HG02970 (cell line): ENCODE results near the gene ABCA7.

Experiments used
- ATAC-seq: cut with Tn5 transposase; IDR thresholded peaks from one replicate; pipeline ENCODE4 v1.9.1; 2021; ENCODE audit warnings: mild to moderate bottlenecking, moderate library complexity, moderate number of reproducible peaks; ENCODE audit not compliant: unreplicated experiment, low FRiP score

Gene ABCA7

DNA sequence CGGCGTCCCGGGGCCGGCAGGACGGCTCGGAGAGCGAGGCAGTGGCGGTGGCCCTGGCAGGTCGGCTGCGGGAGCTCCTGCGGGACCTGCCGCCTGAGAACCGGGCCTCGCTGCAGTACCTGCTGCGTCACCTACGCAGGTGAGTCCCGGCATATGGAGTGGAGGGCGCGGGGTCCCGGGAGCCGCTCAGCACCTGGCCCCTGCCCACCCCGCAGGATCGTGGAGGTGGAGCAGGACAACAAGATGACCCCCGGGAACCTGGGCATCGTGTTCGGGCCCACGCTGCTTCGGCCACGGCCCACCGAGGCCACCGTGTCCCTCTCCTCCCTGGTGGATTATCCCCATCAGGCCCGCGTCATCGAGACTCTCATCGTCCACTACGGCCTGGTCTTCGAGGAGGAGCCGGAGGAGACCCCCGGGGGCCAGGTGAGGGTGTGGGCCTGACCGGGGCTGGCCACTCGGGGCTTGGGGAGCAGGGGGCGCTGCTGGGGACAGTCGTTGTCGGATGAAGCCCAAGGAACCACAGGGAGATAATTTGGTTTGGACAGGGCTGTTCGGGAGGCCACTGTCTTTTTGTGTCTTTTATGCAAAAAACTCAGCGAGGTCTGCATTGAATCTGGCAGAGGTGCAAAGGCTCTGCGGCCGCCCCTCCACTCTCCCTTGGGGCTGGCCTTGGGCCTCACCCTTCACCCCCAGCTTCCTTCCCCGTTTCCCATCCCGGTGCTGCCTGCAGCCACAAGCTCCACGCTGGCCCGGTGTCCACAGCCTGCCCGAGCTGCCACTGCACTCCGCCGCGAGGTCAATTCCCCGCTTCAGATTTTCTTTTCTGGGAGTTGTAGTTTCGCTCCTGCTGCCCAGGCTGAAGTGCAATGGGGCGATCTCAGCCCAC, 43.3 kb downstream of the ABCA7 start:
- no peak for ATAC-seq

DNA sequence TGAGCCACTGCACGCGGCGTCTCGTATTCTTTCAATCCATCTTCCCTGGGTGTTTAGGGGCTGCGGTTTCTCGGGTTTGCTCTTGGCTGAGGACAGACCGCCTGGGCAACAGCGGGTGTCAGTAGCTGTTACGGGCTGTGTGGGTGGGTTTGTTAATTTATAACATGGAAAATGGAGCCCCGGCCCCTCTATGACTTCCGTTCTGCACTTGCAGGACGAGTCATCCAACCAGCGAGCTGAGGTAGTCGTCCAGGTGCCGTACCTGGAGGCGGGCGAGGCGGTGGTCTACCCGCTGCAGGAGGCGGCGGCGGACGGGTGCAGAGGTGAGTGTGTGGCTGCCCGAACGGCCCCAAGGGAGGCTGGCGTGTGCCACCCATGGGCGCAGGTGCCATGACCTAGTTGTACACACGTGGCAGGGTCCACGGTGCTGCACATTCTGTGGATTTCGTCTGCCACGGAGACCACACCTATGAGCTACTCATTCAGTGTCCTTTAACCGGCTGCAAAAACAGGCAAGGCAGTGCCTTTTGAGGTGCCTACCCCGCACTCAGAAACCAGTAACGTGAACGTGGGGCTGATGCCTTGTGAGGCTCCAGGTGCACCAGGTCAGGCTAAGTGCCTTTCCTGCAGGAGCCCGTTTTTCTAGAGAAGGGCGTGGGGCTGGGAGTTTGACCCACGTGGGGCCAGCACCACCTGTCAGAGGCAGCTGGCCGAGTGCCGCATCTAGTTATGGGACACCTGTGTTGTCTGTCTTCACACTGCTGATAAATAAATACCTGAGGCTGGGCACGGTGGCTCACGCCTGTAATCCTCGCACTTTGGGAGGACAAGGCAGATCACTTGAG, 44.3 kb downstream of the ABCA7 start:
- ATAC-seq = no peak

DNA sequence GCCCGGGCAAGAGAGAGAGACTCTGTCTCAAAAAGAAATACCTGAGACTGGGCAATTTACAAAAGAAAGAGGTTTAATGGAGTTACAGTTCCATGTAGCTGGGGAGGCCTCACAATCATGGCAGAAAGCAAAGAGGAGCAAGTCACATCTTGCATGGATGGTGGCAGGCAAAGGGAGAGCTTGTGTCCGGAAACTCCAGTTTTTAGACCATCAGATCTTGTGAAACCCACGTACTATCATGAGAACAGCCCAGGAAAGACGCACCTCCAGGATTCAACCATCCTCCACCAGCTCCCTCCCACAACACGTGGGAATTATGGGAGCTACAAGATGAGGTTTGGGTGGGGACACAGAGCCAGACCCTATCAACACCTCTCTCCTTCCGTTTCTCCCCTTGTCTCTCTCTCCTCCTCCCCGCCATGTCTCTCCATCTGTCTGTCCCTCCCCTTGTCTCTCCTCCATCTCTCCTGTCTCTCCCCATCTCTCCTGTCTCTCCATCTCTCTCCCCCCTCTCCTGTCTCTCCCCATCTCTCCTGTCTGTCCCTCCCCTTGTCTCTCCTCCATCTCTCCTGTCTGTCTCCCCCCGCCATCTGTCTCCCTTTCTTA, 45.2 kb downstream of the ABCA7 start:
- no peak for ATAC-seq

DNA sequence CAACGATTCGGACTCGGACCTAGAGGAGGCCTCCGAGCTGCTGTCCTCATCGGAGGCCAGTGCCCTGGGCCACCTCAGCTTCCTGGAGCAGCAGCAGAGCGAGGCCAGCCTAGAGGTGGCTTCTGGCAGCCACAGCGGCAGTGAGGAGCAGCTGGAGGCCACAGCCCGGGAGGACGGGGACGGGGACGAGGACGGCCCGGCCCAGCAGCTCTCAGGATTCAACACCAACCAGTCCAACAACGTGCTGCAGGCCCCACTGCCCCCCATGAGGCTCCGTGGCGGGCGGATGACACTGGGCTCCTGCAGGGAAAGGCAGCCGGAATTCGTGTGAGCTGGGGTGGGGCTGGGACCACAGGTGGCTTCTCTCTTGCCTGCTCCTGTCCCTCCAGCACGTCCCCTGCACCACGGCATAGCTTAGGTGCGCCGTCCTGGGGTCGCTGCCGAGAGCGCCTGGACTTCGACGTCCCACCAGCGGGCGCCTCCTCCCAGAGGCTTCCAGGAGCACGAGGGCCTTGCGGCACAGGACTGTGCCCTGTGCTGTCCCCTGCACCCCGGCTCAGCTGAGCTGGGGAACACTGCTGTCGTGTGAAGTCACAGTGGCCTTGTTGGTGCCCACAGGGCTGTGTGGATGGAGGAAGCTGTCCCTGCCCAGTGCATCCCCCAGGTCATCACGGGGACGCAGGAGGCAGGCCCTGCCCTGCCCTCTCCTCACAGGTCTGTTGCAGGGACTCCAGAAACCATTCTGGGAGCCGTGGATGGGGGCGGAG, 46.0 kb downstream of the ABCA7 start:
- no peak for ATAC-seq

DNA sequence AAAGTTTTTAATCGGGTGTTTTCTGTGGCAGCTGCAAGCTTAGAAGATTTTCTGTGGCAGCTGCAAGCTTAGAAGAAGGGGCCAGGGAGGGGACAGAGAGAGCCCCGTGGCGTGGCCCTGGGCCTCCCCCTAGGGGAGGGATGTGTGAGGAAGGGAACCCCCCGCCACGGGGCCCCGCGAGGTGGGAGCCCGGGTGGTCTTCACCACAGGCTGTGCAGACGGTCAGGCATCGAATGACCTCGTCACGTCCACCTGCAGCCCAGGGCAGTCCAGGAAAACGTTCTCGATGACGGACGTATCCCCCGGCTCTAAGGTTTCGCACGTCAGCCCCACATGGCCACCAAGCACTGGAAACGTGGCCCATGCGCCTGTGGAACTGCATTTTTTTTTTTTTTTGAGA, 46.7 kb downstream of the ABCA7 start:
- no peak for ATAC-seq

DNA sequence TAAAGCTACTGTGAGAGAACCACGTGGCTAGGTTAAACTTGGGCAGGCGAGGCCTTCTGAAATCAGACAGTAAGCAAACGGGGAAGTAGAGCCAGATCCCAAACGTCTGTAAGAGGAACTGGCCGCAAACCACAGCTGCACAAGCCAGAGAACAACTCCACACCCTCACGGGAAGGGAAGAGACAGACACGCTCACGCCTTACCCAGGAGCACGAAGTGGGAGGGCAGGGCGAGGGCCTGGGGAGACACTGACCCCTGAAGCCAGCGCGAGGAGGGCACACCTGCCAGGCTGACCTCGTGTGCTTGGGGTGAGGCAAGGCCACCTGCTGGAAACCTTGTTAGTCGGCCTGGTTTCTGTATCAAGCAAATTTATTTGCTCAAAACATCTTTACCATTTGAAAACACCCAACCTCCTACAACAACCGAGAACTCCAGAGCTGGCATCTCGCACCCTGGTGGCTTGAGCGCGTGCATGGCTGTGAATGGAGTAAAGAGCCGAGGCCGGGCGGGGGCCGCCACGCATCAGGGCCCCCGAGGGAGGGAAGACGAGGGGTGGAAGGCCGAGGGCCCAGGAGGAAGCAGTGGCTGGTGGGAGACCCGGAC, 48.0 kb downstream of the ABCA7 start:
- no peak for ATAC-seq

DNA sequence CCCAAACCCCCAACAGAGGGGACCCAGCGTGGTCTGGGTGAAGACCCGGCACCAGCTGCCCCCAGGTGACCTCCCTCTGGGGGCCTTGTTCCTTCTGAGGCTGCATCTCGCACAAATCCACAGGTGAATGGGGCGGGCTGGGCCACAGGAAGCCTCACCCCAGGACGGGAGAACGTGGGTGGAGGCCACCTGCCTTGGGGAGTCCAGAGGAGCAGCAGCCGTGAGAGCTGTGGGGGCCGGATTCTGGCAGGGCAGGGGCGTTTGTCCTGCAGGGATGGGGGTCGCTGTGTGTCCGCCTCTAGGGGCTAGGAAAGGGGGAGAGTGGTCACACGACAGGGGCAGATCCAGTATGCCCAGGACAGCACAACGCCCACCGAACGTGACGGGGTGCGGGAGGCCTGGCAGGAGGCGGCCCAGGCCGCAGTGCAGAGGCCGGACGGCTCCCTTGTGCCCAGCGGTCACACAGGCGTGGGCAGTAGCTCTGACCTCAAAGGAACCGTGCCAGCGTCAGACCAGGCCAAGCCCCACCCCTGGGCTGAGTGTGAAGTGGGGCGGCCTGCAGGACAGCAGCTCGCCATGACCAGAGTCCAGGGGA, 48.6 kb downstream of the ABCA7 start:
- no peak for ATAC-seq

DNA sequence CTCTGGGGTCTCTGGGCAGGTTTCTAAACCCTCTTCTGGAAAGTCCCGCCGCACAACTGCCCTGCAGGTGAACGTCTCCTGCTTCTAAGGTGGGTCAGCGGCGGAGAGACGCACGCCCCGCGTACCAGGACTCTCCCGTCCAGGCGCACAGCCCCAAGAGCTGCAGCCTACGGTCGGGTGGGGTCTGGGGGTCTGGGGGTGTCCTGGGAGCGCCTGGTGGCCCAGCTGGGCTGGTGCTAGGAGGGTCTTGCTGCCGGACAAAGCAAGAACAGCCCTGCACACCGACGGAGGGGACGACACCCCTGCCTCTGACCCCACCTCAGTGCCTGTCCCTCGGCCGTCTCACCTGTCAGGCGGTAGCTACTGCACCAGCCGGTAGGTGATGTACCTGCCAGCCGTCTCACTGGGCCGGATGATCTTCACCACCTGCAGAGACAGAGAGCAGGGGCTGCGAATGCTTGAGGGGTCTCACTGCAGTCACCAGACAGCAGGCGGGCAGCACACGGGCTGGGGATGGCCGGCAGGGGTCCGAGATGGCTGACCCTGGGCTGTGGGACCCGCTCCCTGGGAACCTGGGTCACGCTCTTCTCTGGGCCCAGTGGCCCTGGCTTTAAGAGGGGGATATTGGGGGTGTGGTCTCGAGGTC, 49.3 kb downstream of the ABCA7 start:
- ATAC-seq = no peak

DNA sequence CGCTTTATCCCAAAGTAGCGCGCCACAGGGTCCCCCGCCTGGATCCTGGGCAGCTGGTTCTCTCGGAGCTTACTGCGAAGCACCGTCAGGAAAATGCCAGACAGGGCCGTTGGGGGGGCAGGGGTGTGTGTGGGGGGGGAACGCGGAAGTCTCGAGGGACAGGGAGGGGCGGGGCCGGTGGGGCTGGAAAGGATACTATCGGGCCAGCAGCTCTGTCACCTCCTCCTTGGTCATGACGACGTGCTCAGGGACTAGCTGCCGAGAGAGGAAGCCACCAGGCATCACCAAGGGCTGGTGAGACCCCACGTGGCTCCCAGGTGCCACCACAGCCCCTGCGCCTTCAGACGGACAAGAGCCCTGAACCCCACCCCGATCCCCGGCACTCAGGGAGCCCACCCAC, 50.0 kb downstream of the ABCA7 start:
- ATAC-seq = no peak

DNA sequence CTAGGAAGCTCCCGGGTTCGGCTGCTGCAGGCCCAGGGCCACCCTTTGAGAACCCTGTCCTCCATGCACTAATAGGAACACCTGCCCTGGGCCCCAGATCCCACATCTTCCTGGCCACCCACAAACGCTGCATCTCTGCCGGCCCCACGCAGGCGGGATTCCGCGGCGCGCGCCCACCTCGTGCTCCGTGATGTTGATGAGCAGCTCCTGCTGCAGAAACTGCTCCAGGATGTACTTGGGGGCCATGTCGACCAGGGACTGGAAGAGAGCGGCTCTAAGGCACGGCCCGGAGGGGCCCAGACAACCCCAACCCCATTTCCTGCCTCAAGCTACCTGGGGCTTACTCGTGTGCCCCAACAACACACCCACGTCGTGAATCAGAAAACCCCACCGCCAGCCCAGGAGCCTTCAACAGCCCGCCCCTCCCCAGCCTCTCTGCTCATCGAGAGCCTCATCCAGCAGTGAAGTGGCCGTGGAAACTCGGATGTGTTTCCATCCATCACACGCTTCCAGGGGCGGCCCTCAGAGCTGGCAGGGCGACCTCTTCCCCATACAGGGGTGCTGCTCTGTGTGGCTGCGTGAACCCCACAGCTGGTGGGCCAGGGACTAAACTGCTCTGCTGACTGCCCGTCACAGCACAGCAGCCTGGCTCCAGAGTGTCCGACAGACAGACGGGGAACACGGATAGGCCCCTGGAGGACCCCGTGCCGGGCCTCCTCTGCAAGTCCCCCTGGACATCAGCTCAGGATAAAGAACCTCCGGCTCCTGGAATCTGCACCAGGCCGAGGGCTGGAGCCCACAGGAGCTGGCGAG, 51.0 kb downstream of the ABCA7 start:
- no peak for ATAC-seq

DNA sequence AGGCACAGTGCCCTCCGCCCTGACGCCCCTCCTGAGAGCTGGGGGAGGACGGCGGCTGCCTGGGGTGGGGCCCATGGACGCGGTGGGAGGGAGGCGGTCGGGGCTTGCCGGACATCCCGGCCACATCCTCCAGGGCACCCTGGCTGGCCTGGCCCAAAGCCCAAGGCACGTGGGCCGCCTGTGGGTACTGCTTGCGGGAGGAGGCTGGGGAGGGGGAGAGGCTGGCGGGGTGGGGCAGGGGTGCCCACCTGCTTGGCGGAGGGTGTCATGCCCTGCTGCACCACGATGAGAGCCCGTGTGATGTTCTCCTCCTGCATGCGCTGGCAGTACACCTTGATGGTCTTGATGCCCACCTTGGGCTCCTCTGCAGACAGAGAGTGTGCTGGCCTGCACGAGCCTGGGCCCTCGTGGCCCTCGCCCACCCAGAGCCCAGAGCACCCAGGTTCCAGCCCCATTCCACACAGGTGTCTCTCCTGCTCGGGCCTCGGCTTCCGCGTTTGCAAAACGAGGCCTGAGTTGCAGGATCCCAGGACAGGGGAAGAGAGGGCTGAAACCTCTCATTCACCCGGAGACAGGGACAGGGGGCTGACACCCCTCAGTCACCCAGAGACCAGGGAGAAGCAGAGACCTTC, 51.8 kb downstream of the ABCA7 start:
- no peak for ATAC-seq

DNA sequence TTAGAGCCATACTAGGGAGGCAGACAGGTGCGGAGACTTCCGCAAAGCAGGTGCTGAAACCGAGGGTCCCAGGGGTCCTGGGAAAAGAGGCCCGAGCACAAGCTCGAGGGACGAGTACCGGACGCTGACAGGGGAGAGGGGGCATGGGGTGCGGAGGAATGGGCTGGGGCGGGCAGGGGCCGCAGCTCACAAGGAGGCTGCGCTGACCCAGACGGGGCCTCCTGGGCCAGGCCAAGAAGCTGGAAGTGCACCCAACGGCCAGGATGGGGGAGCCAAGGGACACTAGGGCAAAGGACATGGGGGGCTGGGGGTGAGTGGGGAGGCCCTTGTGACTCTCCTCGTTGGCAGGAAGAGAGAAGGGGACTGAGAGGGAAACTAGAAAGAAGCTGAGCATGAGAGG, 53.4 kb downstream of the ABCA7 start:
- no peak for ATAC-seq

DNA sequence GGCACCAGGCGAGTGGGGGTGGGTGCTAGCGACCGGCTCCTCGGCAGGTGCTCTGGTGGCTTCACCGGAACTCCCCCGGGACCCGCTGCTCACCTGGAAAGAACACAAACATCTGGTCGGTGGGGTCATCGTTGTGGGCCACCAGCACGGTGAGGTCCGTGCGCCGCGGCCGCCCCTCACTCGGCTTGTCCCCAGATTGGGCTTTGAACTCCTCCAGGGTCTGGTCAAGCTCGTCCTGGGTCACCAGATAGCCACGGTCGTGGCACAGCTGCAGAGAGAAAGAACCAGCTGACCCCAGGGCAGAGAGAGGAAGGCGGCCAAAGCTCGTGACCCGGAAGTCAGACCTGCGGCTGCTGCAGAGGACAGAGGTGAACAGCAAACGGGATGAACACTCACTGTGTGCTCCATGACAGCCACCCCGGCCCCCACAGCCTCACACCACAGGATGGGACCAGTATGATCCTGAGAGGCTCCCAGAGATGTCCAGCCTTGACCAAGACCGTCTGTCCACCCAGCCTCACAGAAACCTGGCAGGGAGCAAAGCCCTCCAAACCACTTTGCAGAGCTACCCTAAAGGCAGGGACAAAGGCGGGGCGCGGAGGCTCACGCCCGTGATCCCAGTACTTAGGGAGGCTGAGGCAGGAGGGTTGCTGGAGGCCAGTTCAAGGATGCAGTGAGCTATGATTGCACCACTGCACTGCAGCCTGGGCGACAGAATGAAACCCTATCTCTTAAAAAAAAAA, 54.1 kb downstream of the ABCA7 start:
- ATAC-seq = no peak

DNA sequence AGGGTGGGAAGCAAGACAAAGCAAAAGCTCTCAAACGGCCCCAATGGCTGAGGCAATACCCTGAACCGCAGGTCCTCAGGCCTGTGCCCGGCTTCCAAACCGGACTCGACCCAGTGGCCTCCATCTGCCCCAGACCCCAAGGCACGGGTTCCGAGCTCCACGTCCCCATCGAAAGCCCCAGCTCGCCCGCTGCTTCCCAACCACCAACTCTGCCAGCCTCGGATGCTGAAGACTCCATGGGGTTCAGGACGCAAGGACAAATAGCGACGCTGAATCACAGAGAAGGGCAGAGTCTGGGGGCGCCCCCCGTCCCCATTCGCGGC, 54.7 kb downstream of the ABCA7 start:
- ATAC-seq = no peak

DNA sequence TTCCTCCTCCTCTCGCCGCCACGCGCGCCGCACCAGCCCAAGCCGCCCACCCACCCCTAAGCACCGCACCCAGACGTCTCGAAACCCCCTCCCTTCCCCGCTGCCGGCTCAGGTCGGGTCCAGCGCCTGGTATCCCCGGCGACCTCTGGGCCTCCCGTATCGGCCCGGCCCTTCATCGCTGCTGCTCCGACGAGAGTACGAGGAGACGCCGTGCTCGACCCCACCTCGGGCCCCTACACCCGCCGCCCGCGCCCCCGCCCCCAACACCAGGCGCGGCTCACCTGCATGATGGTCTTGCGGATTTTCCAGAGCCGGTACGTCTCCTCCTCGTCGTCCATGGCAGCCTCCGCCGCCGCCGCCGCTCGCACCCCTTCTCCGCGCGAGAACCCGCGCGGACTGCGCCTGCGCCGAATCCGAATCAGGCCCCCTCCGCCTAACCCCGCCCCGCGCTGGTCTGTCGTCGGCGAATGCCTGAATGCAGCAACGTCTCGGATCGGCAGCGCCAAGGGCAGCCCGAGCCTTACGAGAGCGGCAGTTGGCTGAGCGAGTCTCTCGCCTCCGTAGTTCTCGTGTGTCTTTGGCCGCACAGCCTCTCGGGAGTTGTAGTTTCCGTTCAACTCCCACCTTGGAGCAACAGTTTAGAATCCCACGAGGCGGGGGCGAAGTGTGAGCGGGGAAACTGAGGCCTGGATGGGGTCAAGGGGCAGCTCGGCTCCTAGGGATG, 55.2 kb downstream of the ABCA7 start, which contains the start of gene POLR2E:
Gene POLR2E (minus strand): TSS at position 398 of the 724 bp plus-strand sequence. CDS start 60 bp downstream, at position 338.
- ATAC-seq = peak; percentile 88

DNA sequence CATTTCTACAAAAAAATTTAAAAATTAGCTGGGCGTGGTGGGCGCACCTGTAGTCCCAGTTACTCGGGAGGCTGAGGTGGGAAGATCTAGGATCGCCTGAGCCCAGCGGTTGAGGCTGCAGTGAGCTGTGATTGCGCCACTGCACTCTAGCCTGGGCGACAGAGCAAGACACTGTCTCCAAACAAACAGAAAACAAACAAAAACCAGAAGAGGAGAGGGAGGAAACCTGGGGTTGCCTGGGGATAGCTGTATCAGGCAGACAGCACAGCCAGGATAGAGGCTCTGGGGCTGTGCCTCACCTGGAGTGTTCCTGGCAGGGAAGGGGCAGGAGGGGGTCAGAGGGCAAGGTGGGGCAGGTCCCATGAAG, 57.9 kb downstream of the ABCA7 start:
- no peak for ATAC-seq
